Parathyroid adenoma (tissue), 2 donors: ENCODE results near the gene PTPRD.

Experiments
- H2AFZ ChIP-seq: fragments of 300-600 bp; sonication (generic); one replicate; pipeline ENCODE4 v1.7.0; 2017; ENCODE audit warnings: antibody characterized with exemption, mild to moderate bottlenecking
- H3K27ac ChIP-seq: fragments of 300-600 bp; sonication (generic); one replicate; pipeline ENCODE4 v1.7.0; 2017
- H3K27me3 ChIP-seq: fragments of 300-600 bp; sonication (generic); one replicate; pipeline ENCODE4 v1.7.0; 2017; ENCODE audit warnings: low read length; ENCODE audit not compliant: control insufficient read depth, insufficient read depth
- H3K36me3 ChIP-seq: fragments of 300-600 bp; sonication (generic); one replicate; pipeline ENCODE4 v1.7.0; 2017; ENCODE audit warnings: low read length; ENCODE audit not compliant: control insufficient read depth, insufficient read depth
- H3K4me1 ChIP-seq: fragments of 300-600 bp; sonication (generic); one replicate; pipeline ENCODE4 v1.7.0; 2017; ENCODE audit warnings: control low read depth
- H3K4me2 ChIP-seq: fragments of 300-600 bp; sonication (generic); one replicate; pipeline ENCODE4 v1.7.0; 2017; ENCODE audit warnings: low read length
- H3K4me3 ChIP-seq: fragments of 300-600 bp; sonication (generic); one replicate; pipeline ENCODE4 v1.7.0; 2017; ENCODE audit warnings: low read depth, low read length
- H3K79me2 ChIP-seq: fragments of 300-600 bp; sonication (generic); one replicate; pipeline ENCODE4 v1.7.0; 2017; ENCODE audit warnings: control low read depth
- H3K9ac ChIP-seq: fragments of 300-600 bp; sonication (generic); one replicate; pipeline ENCODE4 v1.7.0; 2017; ENCODE audit warnings: mild to moderate bottlenecking
- H3K9me3 ChIP-seq: fragments of 300-600 bp; sonication (generic); one replicate; pipeline ENCODE4 v1.7.0; 2017; ENCODE audit warnings: low read length; ENCODE audit not compliant: control insufficient read depth
- TF ChIP-seq, protein P1 (sequence below): fragments of 300-600 bp; sonication (generic); IDR thresholded peaks from one replicate; pipeline ENCODE4 v1.7.0; 2017; ENCODE audit warnings: antibody characterized with exemption, mild to moderate bottlenecking
- donor health status: primary hyperparathyroidism.

The PTPRD gene

DNA sequence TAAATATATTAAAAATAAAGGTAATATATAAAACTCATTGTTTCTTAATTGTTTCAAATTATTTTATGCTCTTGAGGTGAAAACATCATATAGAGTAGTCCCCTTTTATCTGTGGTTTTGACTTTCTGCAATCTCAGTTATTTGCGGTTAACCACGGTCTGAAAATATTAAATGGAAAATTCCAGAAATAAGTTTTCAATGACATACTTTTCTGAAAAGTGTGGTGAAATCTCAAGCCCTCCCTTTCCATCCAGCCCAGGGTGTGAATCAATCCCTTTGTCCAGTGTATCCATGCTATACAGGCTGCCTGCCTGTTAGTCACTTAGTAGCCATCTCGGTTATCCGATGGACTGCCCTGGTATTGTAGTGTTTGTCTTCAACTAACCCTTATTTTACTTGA is 2266.5 kb downstream of the PTPRD start:
- H3K4me1 ChIP-seq = no peaks in the 10 kb centered on the region

DNA sequence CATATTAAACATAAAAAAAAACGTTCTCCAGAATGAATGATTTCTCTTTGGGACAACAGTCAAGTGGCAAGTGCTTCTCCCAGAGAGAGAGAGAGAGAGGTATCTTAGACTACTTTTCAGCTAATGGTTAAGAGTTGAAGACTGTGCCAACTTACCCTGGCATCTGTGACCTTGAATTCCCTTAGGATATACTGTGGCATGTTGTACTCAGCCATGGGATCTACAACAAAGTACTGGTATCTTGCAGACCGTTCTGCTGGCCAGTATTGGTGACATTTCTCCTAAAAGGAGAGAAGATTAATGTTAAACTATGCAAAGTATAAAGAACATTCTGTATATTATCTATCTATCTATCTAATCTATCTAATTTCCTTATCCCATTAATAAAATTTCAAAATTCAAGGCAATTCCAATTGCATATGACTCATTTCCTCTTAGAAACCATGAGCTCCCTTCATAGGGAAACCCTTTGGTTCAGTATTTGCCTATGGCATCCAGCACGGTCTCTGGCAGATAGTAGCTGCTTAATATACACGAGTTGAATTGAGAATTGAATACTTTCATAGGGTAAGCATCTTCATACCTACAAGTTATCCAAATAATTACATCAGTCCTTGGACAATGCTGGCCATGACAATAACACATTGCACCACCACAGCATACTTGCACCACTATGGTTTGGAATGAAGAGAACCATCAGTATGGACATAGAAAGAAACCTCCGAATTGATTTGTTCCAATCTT is 2273.9 kb downstream of the PTPRD start:
- Histone ChIP-seq H3K4me1 (no peaks in the 10 kb centered on the region), H2AFZ (no peak overlapping the region), H3K9ac (no peak overlapping the region), H3K4me3 (no peak overlapping the region), H3K9me3 (no peaks in the 10 kb centered on the region), H3K27ac (no peak overlapping the region), H3K36me3 (no peaks in the 10 kb centered on the region), H3K4me2 (no peak overlapping the region), H3K79me2 (no peaks in the 10 kb centered on the region), H3K27me3 (no peaks in the 10 kb centered on the region)
- TF ChIP-seq, protein P1, sequence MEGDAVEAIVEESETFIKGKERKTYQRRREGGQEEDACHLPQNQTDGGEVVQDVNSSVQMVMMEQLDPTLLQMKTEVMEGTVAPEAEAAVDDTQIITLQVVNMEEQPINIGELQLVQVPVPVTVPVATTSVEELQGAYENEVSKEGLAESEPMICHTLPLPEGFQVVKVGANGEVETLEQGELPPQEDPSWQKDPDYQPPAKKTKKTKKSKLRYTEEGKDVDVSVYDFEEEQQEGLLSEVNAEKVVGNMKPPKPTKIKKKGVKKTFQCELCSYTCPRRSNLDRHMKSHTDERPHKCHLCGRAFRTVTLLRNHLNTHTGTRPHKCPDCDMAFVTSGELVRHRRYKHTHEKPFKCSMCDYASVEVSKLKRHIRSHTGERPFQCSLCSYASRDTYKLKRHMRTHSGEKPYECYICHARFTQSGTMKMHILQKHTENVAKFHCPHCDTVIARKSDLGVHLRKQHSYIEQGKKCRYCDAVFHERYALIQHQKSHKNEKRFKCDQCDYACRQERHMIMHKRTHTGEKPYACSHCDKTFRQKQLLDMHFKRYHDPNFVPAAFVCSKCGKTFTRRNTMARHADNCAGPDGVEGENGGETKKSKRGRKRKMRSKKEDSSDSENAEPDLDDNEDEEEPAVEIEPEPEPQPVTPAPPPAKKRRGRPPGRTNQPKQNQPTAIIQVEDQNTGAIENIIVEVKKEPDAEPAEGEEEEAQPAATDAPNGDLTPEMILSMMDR = no peak

More for the DNA sequence above, 2266.5 kb downstream of the PTPRD start:
- H3K9me3 ChIP-seq = no peaks in the 10 kb centered on the region
- no peaks in the 10 kb centered on the region for H3K79me2 ChIP-seq
- no peak overlapping the region for H3K27ac ChIP-seq
- no peak overlapping the region for H2AFZ ChIP-seq
- no peaks in the 10 kb centered on the region for H3K36me3 ChIP-seq
- H3K4me2 ChIP-seq = no peak overlapping the region
- H3K4me3 ChIP-seq = no peak overlapping the region
- TF ChIP-seq, protein P1 = no peak
- no peak overlapping the region for H3K9ac ChIP-seq
- H3K27me3 ChIP-seq = no peaks in the 10 kb centered on the region

DNA sequence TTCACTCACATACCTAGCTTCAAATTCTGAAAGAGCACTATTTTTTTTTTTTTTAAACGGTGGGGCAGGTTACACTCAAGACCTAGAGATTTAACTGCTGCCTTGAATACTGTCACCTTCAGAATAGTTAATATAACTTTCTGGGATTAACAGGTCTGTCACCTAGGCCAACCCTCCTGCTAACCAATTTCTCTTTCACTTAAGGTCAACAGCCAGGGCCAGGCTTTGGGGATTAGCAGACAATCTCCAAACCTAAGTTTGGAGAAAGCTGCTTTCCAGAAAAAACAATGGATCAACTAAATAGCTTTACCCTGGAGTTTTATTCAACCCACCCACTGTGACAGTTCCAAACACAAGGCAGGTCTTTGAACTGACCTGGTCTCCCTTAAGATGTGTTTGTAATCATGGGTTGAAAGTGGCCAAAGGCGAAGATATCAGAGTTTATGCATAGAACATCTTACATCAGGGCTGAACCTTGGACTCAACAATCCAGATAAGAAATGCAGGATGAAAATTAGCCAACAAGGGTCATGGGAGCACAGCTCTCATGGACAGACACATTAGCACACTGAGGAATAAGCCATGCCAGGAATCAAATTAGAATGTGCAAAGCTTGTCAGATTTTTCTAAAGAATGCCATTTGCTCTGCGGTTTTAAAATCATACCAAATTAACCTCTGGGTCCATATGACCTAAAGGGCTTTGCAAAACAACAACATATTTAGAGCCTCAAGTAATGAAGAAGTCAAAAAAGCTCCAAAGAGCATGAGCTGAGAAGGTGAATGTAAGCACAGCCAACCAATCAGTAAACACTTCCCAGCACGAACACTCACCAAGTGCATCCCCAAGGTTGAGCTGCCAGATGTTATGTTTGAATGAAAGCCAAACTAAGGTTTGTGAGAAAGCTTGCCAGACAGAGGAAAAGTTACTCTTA is 2274.7 kb downstream of the PTPRD start:
- H3K36me3 ChIP-seq = no peaks in the 10 kb centered on the region
- no peaks in the 10 kb centered on the region for H3K4me1 ChIP-seq
- no peaks in the 10 kb centered on the region for H3K9me3 ChIP-seq
- no peak overlapping the region for H3K27ac ChIP-seq
- no peak overlapping the region for H3K4me2 ChIP-seq
- no peak overlapping the region for H2AFZ ChIP-seq
- no peaks in the 10 kb centered on the region for H3K79me2 ChIP-seq
- no peak overlapping the region for H3K4me3 ChIP-seq
- H3K9ac ChIP-seq = no peak overlapping the region
- TF ChIP-seq, protein P1 = no peak
- H3K27me3 ChIP-seq = no peaks in the 10 kb centered on the region

DNA sequence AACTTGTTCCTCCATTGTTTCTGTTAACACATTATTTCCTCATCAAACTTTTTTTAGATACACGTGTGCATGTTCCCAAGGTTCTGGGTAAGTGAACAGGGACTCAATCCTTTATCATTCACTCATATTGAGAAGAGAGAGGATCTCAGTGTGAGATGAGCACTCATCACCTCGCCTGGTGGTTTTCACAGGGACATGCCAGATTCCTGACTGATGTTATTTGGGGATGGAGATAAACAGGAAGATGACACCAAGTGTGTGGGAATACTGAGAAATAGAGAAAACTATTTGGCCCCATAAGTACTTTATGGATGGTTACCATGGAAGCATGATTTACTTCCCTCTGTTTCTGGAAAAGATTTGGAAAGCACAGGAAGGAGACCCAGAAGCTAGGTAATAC is 2279.9 kb downstream of the PTPRD start:
- Histone ChIP-seq H3K9ac (no peak overlapping the region), H2AFZ (no peak overlapping the region), H3K4me1 (no peaks in the 10 kb centered on the region), H3K79me2 (no peaks in the 10 kb centered on the region), H3K27me3 (no peaks in the 10 kb centered on the region), H3K9me3 (no peaks in the 10 kb centered on the region), H3K36me3 (no peaks in the 10 kb centered on the region), H3K4me3 (no peak overlapping the region), H3K27ac (no peak overlapping the region), H3K4me2 (no peak overlapping the region)
- TF ChIP-seq, protein P1 = no peak
